Activated naive CD4-positive, alpha-beta T cell treated with anti-CD3 and anti-CD28 coated beads, Interleukin-2, amount 50 U/mL, for 24 hours (primary cell): ENCODE data around the gene MYO16.
"Not testable (repeated sequence)": the region's sequence is repeated elsewhere in the genome, so short reads cannot be mapped to it uniquely, and the experiment has no call there.

Source experiments
- H3K27ac Mint-ChIP-seq: one replicate; pipeline ENCODE4 v1.8.0; 2021; ENCODE audit warnings: mild to moderate bottlenecking, mixed read lengths
- H3K27me3 Mint-ChIP-seq: one replicate; pipeline ENCODE4 v1.8.0; 2021; ENCODE audit warnings: mixed read lengths
- H3K36me3 Mint-ChIP-seq: one replicate; pipeline ENCODE4 v1.8.0; 2021; ENCODE audit warnings: mixed read lengths
- H3K4me1 Mint-ChIP-seq: one replicate; pipeline ENCODE4 v1.8.0; 2021; ENCODE audit warnings: mixed read lengths
- H3K4me3 Mint-ChIP-seq: one replicate; pipeline ENCODE4 v1.8.0; 2021; ENCODE audit warnings: mild to moderate bottlenecking, mixed read lengths
- H3K9me3 Mint-ChIP-seq: one replicate; pipeline ENCODE4 v1.8.0; 2021; ENCODE audit warnings: mixed read lengths

MYO16 gene

DNA sequence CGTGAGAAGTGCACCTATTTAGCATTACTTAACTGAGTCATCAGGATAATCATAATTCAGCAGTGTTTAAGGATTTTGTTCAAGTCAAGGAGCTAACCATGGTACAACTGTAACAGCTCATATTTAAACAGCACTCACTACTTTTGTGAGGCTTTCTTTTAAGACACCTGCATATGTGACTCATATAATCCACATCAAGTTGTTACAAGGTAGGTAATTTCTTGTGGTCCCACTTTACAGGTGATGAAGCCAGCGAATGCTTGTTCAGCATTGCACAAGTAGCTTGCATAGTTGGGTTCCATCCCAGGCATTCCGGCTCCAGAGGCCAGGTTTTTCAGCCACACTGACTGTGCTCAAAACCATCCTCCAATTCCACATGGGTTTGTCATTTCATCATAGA, 569.2 kb downstream of the MYO16 start:
- no peaks in the 10 kb centered on the region for H3K4me1 Mint-ChIP-seq
- H3K4me3 Mint-ChIP-seq = no peak overlapping the region
- no peaks in the 10 kb centered on the region for H3K36me3 Mint-ChIP-seq
- H3K9me3 Mint-ChIP-seq = no peaks in the 10 kb centered on the region
- no peak overlapping the region for H3K27ac Mint-ChIP-seq
- peaks cover 14% of the 10 kb centered on the region for H3K27me3 Mint-ChIP-seq

DNA sequence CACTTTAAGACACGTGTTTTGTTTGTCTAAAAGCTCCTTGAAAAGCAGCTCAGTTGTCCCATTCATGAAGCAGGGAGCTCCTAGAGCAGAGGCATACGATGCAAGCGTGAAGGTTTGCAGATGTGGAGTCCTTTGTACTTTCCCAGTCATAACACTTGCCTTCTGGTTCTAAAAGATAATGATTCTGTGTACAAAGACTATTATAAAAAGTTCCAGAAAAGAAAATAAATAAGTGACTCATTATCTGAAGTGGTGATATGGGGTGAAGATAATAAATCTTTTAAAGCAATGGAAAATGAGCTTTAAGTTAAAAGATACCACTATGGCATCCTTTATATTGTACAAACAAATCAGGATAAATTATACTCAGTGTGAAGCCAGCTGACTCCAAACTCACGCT, 569.9 kb downstream of the MYO16 start:
- Mint-ChIP-seq H3K9me3 (no peaks in the 10 kb centered on the region), H3K36me3 (no peaks in the 10 kb centered on the region), H3K27me3 (peaks cover 14% of the 10 kb centered on the region), H3K4me3 (no peak overlapping the region), H3K4me1 (no peaks in the 10 kb centered on the region), H3K27ac (no peak overlapping the region)

DNA sequence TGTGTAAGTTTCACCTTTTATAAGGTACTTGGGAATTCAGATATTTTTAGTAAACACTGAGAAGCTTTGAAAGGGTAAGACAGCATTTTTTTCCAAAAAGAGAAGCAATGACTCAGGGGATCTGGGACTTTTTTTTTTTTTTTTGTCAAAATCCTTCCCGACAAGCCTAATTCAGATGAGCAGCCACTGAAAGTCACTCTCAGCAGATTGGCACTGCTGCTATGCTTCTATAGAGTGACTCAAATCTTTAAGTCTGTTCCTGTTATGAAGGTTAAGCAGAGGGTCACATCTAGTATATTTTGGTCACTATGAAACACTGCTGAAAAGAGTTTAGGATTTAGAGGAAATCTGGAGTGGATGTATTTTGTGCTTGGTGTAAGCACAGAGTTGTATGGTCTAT, 571.1 kb downstream of the MYO16 start:
- H3K4me3 Mint-ChIP-seq = no peak overlapping the region
- no peaks in the 10 kb centered on the region for H3K36me3 Mint-ChIP-seq
- peaks cover 14% of the 10 kb centered on the region for H3K27me3 Mint-ChIP-seq
- no peaks in the 10 kb centered on the region for H3K4me1 Mint-ChIP-seq
- no peak overlapping the region for H3K27ac Mint-ChIP-seq
- no peaks in the 10 kb centered on the region for H3K9me3 Mint-ChIP-seq

DNA sequence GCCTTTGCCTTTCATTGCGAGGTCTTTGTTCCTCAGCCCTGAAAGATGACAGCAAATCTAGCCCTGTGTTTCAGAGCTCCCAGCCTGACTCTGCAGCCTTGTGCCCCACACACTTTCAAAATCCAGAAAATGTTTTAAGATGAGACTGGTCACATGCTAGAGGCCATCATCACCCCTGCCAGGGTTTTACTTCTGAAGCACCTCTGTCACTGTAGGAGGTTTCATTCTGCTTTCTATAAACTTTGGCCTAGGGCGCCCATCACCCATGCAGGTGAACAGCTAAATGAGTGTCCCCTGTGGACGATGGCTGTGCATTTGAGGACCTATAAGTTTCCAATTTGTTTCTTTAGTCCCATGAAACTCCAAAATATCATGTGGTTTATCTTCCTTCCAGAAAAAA, 574.2 kb downstream of the MYO16 start:
- no peaks in the 10 kb centered on the region for H3K36me3 Mint-ChIP-seq

DNA sequence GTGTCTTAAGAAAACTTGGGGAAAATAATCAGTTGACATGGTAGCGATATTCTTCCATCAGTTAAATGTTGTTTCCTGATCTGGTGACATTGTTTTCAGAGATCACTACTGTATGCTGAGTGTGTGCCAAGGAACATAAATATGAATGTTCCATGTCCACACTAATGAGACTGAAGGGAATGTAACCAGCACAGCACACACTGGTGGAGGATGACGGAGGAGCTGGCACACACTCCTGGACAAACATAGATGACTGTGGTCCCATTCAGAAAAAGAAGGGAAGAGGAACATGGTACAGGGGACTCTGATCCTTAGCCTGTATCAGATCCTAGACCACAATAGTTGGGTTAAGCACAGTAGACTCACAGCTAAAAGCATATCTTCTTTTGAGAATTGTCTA, 574.8 kb downstream of the MYO16 start:
- Mint-ChIP-seq H3K9me3 (no peaks in the 10 kb centered on the region), H3K4me1 (no peaks in the 10 kb centered on the region), H3K4me3 (no peak overlapping the region), H3K36me3 (no peaks in the 10 kb centered on the region), H3K27ac (no peak overlapping the region), H3K27me3 (peaks cover 8% of the 10 kb centered on the region)

More for the DNA sequence above, 574.2 kb downstream of the MYO16 start:
- Mint-ChIP-seq H3K4me3 (no peak overlapping the region), H3K27ac (no peak overlapping the region), H3K9me3 (no peaks in the 10 kb centered on the region), H3K27me3 (peaks cover 8% of the 10 kb centered on the region), H3K4me1 (no peaks in the 10 kb centered on the region)

DNA sequence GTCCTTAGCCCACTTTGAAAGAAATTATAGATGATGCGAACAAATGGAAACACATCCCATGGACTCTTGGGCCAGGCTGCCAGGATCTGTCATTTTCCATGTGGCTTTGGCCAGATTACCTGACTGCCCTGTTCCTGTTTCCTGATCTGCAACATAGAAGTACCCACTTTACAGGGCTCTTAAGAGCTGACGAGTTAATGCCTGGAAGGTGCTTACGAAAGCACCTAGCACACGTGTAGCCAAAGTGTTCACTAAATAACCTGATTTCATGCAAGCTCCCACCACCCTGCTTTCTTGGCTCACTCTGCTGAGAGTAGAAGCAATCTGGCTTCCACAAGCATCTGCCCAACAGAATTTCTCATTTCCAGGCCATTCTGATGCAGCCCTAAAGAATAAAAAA, 575.2 kb downstream of the MYO16 start:
- H3K27me3 Mint-ChIP-seq = peaks cover 8% of the 10 kb centered on the region
- no peak overlapping the region for H3K4me3 Mint-ChIP-seq
- no peak overlapping the region for H3K27ac Mint-ChIP-seq
- H3K9me3 Mint-ChIP-seq = no peaks in the 10 kb centered on the region
- H3K4me1 Mint-ChIP-seq = no peaks in the 10 kb centered on the region
- no peaks in the 10 kb centered on the region for H3K36me3 Mint-ChIP-seq

DNA sequence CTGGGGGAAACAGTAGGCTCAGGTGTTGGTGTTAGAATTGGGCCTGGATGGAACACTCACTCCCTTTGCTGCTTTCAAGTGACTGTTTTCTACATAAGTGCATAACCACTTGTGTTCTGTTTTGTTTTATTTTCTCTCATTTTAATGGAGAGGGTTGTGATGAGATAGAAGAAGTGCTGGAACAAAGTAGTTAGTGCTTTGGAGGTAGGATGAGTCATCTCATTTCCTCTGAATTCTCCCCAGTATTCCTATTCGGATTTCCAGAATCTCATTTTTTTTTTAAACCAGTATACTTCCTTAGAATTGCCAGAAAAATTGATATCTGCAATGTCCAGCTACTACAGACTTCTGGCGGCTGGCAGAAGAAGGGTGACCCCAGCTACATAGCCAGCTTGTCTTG, 575.9 kb downstream of the MYO16 start:
- Mint-ChIP-seq H3K4me3 (no peak overlapping the region), H3K36me3 (no peaks in the 10 kb centered on the region), H3K27ac (no peak overlapping the region), H3K9me3 (no peaks in the 10 kb centered on the region), H3K27me3 (peaks cover 8% of the 10 kb centered on the region), H3K4me1 (no peaks in the 10 kb centered on the region)

DNA sequence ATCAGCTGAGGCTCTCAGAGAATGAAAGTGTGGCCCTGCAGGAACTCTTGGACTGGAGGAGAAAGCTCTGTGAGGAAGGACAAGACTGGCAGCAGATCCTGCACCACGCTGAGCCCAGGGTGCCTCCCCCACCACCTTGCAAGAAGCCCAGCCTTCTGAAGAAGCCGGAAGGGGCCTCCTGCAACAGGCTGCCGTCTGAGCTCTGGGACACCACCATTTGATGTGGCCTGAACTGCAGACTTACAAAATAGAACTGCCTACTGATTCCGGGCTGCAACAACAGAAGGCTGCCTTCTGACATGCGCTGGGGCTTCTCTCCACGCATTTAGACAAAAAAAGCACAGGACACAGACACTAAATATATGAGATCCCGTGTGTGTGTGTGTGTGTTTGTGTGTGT, 577.2 kb downstream of the MYO16 start:
- H3K27ac Mint-ChIP-seq = no peak overlapping the region
- H3K27me3 Mint-ChIP-seq = peaks cover 5% of the 10 kb centered on the region

DNA sequence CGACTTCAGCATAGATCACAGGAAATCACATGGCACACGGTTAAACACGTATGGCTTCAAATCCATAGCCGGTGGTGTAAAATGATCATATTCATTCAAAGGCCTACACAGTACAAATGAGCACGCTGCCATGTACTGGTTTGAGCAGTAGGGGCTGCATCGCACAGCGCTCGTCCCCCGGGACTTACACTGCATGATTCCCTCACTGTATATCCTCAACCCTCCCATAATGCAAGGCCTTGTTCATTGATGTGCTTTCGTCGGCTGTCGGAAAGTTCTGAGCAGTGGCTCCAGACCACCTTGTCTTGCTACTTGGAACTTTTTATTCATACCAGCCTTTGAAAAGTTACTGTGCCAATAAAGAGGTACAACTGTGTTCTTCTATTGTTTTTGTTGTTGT, 578.2 kb downstream of the MYO16 start:
- Mint-ChIP-seq H3K4me1 (no peaks in the 10 kb centered on the region), H3K27ac (no peak overlapping the region), H3K4me3 (no peak overlapping the region), H3K9me3 (no peaks in the 10 kb centered on the region), H3K27me3 (peaks cover 4% of the 10 kb centered on the region), H3K36me3 (no peaks in the 10 kb centered on the region)

More for the DNA sequence above, 577.2 kb downstream of the MYO16 start:
- H3K36me3 Mint-ChIP-seq = no peaks in the 10 kb centered on the region
- no peak overlapping the region for H3K4me3 Mint-ChIP-seq
- H3K4me1 Mint-ChIP-seq = no peaks in the 10 kb centered on the region
- no peaks in the 10 kb centered on the region for H3K9me3 Mint-ChIP-seq

DNA sequence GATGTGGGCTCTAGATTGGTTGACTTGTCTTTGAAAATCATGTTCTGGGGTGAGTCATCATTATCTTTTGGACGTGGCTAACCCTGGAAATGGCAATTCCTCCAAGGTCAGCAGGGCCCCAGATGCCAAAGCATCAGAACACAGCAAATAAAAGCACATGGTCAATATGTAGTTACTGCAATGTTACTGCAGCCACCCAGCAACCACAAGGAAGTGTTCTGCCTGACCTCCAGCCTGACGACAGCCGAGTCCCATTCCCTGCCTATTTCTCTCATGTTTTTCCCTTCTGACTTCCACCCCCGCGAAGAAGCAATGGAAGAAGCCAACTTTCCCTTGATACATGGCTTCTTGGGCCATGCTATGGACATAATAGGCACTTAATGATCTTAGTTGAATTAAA, 579.1 kb downstream of the MYO16 start:
- H3K27me3 Mint-ChIP-seq = no peaks in the 10 kb centered on the region
- no peak overlapping the region for H3K4me3 Mint-ChIP-seq
- no peaks in the 10 kb centered on the region for H3K9me3 Mint-ChIP-seq
- no peaks in the 10 kb centered on the region for H3K36me3 Mint-ChIP-seq
- H3K27ac Mint-ChIP-seq = no peak overlapping the region
- no peaks in the 10 kb centered on the region for H3K4me1 Mint-ChIP-seq

DNA sequence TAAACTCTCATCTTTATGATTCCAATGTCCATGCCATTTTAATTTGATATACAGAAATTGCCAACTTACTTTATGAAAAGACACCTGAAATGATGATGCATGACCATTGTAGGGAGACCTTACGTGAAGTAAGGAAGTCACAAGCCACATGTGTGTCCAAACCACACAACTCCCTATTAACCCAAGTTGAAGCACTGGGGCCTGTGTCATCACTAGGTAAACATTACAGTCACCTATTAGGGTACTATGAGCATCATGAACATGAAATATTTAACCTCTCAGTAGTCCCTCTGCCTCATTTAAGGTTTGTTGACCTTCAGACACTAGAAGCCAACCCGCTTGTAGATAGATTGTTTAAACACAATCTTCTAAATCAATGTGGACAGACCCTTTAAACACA, 580.1 kb downstream of the MYO16 start:
- Mint-ChIP-seq H3K27ac (no peak overlapping the region), H3K4me3 (no peak overlapping the region), H3K9me3 (no peaks in the 10 kb centered on the region), H3K27me3 (no peaks in the 10 kb centered on the region), H3K4me1 (no peaks in the 10 kb centered on the region), H3K36me3 (no peaks in the 10 kb centered on the region)

DNA sequence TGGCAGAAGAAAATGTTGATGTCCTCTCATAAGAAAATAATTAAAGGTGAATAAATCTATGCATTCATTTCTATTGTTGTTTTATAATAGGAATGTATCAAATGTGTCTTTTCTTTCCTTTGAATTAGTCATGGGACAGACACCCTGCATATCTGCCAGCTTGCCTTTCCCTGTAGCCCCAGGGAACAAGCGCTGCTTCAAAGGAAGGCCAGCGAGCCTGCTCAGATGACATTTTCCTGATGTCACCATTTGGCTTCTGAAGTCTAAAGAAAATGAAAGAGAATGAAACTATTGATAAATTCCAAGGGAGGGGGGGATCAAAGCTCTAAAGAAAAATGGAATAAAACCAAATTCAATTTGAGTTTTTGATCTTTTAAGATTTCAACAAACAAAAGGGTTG, 582.2 kb downstream of the MYO16 start:
- Mint-ChIP-seq H3K4me1 (no peaks in the 10 kb centered on the region), H3K27me3 (no peaks in the 10 kb centered on the region), H3K4me3 (no peak overlapping the region)

DNA sequence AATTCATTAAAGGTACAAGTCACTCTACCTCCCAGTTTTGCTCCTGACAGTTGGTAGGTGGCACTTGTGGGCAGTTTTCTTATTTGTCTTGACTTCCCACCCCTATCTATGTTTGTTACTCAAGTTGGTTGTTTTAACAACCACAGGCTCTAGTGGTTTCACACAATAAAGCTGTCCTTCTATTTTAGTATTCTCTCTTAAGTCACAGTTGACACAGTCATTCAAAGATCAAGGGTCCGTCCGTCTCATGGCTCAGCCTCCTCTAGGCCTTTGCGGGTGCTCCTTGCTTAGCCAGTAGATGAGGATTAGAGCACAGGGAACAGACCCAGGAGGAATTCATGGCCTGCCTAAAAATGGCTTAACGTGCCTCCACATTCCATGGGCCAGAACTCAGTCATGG, 583.2 kb downstream of the MYO16 start:
- no peaks in the 10 kb centered on the region for H3K27me3 Mint-ChIP-seq
- H3K4me3 Mint-ChIP-seq = no peak overlapping the region
- H3K9me3 Mint-ChIP-seq = no peaks in the 10 kb centered on the region
- no peaks in the 10 kb centered on the region for H3K4me1 Mint-ChIP-seq
- H3K27ac Mint-ChIP-seq = no peak overlapping the region
- H3K36me3 Mint-ChIP-seq = no peaks in the 10 kb centered on the region

More for the DNA sequence above, 582.2 kb downstream of the MYO16 start:
- Mint-ChIP-seq H3K9me3 (no peaks in the 10 kb centered on the region), H3K36me3 (no peaks in the 10 kb centered on the region), H3K27ac (no peak overlapping the region)

DNA sequence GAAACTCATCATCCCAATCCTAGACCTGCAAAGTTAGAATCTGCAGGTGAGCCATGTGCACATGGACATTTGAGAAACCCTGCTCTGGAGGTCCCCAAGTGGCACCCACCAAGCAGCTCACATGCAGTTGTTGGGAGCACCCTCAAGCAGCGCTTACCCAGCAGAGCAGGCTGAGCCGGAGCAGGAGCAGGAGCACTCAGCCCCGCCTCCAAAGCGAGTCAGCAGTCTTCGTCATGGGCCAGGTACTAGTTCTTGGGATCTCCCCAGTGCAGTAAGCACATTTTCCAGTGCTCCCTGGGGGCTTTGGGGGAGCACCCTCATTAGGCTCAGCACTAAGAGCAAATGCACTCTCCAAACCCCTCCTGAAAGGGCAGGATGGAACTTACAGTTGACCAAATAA, 584.3 kb downstream of the MYO16 start:
- Mint-ChIP-seq H3K27ac (no peak overlapping the region), H3K9me3 (no peaks in the 10 kb centered on the region), H3K27me3 (no peaks in the 10 kb centered on the region), H3K4me3 (no peak overlapping the region), H3K36me3 (no peaks in the 10 kb centered on the region), H3K4me1 (no peaks in the 10 kb centered on the region)

DNA sequence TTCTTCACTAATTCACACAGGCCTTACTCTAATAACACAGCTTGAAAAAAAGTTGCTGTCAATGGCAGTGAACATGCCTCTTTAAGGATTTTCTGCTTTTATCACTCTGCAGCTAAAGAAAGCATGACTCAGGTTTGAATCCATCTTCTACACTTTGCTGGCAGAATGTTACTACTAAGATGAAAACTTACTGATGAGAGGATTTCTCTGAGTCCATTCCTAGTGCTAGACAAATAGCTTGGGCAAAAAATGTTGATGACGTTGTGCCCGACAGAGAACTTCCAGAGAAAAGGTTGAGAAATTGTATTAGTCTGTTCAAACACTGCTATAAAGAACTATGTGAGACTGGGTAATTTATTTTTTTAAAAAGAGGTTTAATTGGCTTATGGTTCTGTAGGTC, 585.0 kb downstream of the MYO16 start:
- Mint-ChIP-seq H3K9me3 (no peaks in the 10 kb centered on the region), H3K27ac (no peak overlapping the region)

DNA sequence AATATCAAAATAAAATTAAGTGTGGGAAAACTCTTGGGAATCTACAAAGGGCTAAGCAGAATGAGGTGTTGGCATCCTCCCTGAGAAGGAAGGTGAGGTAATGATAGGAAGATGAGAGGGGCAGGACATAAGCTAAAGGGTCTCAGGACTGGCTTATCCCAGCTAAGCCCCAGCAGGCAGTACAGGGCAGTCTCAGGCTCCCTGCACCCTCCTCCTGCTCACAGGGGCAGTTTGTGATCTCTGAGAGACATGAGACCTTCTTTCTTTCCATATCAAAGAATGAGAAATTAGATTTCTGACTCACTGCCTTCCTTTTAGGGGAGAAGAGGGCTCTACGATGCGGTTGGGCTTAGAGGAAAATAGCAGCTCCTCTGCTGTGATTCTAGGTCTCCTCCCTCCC, 586.0 kb downstream of the MYO16 start:
- Mint-ChIP-seq H3K36me3 (no peaks in the 10 kb centered on the region), H3K27ac (no peak overlapping the region), H3K9me3 (no peaks in the 10 kb centered on the region), H3K4me3 (no peak overlapping the region), H3K27me3 (no peaks in the 10 kb centered on the region), H3K4me1 (no peaks in the 10 kb centered on the region)

More for the DNA sequence above, 585.0 kb downstream of the MYO16 start:
- no peaks in the 10 kb centered on the region for H3K27me3 Mint-ChIP-seq
- no peak overlapping the region for H3K4me3 Mint-ChIP-seq
- H3K4me1 Mint-ChIP-seq = no peaks in the 10 kb centered on the region
- no peaks in the 10 kb centered on the region for H3K36me3 Mint-ChIP-seq

DNA sequence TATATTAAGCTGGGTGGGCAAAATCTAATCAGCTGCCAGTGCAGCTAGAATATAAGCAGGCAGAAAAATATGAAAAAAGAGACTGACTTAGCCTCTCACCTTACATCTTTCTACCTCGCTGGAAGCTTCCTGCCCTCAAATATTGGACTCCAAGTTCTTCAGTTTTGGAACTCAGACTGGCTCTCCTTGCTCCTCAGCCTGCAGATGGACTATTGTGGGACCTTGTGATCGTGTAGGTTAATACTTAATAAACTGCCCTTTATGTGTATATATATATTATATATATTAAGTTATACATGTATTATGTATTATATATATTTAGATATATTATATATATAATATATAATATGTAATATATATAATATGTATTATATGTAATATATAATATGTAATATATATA, 588.1 kb downstream of the MYO16 start:
- H3K4me1 Mint-ChIP-seq, H3K36me3 Mint-ChIP-seq, H3K27ac Mint-ChIP-seq, H3K4me3 Mint-ChIP-seq, H3K9me3 Mint-ChIP-seq, H3K27me3 Mint-ChIP-seq: not testable (repeated sequence)

DNA sequence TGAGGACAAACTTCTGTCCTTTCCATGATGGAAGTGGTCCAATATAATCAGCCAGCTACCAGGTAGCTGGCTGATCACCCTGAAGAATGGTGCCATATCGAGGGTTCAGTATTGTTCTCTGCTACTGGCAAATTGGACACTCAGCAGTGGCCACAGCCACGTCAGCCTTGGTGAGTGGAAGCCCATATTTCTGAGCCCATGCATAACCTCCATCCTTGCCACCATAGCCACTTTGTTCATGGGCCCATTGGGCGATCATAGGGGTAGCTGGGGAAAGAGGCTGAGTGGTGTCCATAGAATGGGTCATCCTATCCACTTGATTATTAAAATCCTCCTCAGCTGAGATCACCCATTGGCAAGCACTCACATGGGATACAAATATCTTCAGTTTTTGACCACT, 591.2 kb downstream of the MYO16 start:
- Mint-ChIP-seq H3K9me3 (no peaks in the 10 kb centered on the region), H3K27me3 (peaks cover 2% of the 10 kb centered on the region), H3K4me1 (no peaks in the 10 kb centered on the region), H3K4me3 (no peak overlapping the region), H3K27ac (no peak overlapping the region), H3K36me3 (no peaks in the 10 kb centered on the region)
